Type B pancreatic cell (in vitro differentiated cells): ENCODE measurements around the gene ONECUT2. TPM values are rescaled to one million over a fixed set of nuclear protein-coding genes. Genes with fewer than 3 reads are reported as not detected.
A peak's percentile ranks its signal among the peaks of the same experiment; 100 is the strongest.

Source experiments
- DNase-seq: peaks from one replicate; pipeline ENCODE4 v3.0.0; 2021; ENCODE audit warnings: mixed read lengths; ENCODE audit not compliant: unreplicated experiment; ENCODE audit errors: extremely low spot score
- H3K27ac Mint-ChIP-seq: 2 replicates; pipeline ENCODE4 v1.8.0; 2021; ENCODE audit warnings: mild to moderate bottlenecking, mixed read lengths
- H3K27me3 Mint-ChIP-seq: 2 replicates; pipeline ENCODE4 v1.8.0; 2021; ENCODE audit warnings: mixed read lengths
- H3K36me3 Mint-ChIP-seq: 2 replicates; pipeline ENCODE4 v1.8.0; 2021; ENCODE audit warnings: mixed read lengths
- H3K4me1 Mint-ChIP-seq: one replicate; pipeline ENCODE4 v1.8.0; 2021; ENCODE audit warnings: mixed read lengths; ENCODE audit not compliant: unreplicated experiment
- H3K4me3 Mint-ChIP-seq: 2 replicates; pipeline ENCODE4 v1.8.0; 2021; ENCODE audit warnings: mild to moderate bottlenecking, mixed read lengths
- H3K9me3 Mint-ChIP-seq: 2 replicates; pipeline ENCODE4 v1.8.0; 2021; ENCODE audit warnings: mixed read lengths
- total RNA-seq: library from RNA; stranded (reverse); gene quantifications from 2 replicates; pipeline ENCODE4 v1.2.1, GENCODE V29; 2021; ENCODE audit warnings: low replicate concordance
- TF ChIP-seq, protein P1 (sequence below): fragments of 200-600 bp; sonication (generic); conservative IDR thresholded peaks from 2 replicates; pipeline ENCODE4 v1.5.0; 2021; ENCODE audit warnings: antibody characterized with exemption, mild to moderate bottlenecking

The ONECUT2 gene
- total RNA-seq, 1 donor from 2014 or later: 6.8 TPM

DNA sequence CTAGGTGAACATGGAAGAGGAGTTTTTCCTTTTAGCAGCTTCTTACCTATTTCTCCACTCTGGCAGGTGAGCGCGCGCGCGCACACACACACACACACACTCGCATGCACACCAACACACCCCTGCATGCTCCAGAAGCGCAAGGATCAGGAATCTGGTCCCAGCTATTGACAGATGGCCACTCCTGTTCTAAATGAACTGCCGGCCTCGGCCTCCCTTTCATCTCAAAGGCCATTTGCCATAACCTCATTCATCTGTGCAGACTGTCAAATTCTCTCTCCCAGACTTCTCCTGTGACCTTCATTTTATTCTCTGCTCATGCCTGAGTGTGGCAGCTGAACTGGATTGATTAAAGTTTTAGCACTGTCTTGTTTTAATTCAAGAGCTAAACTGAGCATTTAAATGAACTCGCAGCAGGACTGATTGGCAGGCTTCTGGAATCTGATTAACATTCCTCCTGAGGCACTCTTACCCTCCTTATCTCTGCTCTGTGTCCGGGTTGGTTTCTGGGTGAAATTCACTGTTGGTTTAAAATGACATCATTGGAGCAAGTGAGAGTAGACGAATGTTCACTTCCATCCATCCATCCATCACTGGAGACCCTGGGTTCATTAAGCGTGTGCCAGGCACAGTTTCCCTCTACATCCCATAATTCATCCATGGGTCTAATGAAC is 92.5 kb downstream of the ONECUT2 start:
- no peak overlapping the region for H3K4me3 Mint-ChIP-seq
- DNase-seq: no peak
- peak overlapping the region; percentile 20 for H3K27ac Mint-ChIP-seq
- peaks cover 7% of the 10 kb centered on the region for H3K9me3 Mint-ChIP-seq
- peaks cover 5% of the 10 kb centered on the region for H3K27me3 Mint-ChIP-seq
- peaks cover 10% of the 10 kb centered on the region for H3K4me1 Mint-ChIP-seq
- TF ChIP-seq, protein P1, sequence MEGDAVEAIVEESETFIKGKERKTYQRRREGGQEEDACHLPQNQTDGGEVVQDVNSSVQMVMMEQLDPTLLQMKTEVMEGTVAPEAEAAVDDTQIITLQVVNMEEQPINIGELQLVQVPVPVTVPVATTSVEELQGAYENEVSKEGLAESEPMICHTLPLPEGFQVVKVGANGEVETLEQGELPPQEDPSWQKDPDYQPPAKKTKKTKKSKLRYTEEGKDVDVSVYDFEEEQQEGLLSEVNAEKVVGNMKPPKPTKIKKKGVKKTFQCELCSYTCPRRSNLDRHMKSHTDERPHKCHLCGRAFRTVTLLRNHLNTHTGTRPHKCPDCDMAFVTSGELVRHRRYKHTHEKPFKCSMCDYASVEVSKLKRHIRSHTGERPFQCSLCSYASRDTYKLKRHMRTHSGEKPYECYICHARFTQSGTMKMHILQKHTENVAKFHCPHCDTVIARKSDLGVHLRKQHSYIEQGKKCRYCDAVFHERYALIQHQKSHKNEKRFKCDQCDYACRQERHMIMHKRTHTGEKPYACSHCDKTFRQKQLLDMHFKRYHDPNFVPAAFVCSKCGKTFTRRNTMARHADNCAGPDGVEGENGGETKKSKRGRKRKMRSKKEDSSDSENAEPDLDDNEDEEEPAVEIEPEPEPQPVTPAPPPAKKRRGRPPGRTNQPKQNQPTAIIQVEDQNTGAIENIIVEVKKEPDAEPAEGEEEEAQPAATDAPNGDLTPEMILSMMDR: no peak
- no peaks in the 10 kb centered on the region for H3K36me3 Mint-ChIP-seq

DNA sequence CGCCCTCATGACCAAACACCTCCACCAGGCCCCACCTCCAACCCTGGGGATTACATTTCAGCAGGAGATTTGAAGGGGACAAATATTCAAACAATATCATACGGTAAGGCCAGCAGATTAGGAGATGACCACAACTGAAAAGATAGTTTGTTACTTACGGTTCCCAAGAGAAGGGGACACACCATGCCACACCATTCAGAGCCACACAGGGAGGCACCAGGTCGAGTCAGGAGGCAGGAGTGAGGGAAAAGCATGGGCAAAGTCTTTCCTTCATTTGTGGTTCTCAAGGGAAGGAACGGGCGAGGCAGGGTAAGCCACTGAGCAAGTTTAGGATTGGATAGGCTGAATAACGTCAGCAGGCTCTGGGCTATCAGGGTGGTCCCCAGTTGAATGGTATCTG is 94.0 kb downstream of the ONECUT2 start:
- Mint-ChIP-seq H3K4me3 (no peak overlapping the region), H3K4me1 (peaks cover 25% of the 10 kb centered on the region), H3K27me3 (peaks cover 7% of the 10 kb centered on the region), H3K27ac (no peak overlapping the region), H3K36me3 (no peaks in the 10 kb centered on the region), H3K9me3 (peaks cover 5% of the 10 kb centered on the region)
- TF ChIP-seq, protein P1: no peak
- DNase-seq: no peak

DNA sequence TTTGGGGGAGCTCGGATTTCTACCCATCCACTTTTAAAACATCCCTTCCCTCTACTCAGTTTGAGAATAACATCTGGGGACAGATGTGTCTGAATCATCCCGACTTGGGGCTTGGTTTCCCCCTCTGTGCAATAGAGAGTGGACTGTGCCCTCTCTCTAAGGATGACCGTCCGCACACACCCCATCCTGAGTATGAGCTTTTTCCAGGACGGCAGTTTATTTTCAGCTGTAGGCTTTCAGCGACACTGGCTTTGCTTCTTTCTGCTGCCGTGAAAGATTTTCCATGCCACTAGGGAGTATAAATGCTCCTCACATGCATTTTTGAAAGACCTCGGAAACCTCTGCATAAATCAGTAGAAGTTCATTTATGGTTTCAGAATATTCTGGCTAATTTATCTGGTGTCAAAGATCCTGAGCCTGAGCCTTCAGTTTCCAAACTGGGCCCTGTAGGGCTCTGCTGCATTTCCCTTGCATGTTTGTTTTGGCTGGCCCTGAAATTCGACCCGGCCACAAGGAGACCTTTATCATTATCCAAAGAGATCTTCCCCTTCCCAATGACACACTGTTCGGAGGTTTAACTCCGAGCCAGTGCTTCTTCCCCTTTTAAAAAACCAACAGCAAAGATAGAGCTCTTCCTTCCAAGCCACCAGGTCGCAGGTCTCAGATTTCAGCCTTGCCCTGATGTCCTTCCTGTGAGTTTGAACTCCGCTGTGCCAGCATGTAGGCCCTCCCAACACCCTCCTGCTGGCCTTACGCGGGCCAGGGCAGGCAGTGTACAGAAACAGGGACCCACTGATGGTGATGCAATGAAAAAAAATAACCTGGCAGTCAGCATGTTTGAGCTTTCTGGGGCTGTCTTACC is 98.1 kb downstream of the ONECUT2 start:
- Mint-ChIP-seq H3K27me3 (peaks cover 4% of the 10 kb centered on the region), H3K4me1 (peaks cover 29% of the 10 kb centered on the region), H3K27ac (peak overlapping the region; percentile 62), H3K36me3 (no peaks in the 10 kb centered on the region), H3K9me3 (no peaks in the 10 kb centered on the region), H3K4me3 (peak overlapping the region; percentile 38)
- TF ChIP-seq, protein P1: no peak
- DNase-seq: no peak

DNA sequence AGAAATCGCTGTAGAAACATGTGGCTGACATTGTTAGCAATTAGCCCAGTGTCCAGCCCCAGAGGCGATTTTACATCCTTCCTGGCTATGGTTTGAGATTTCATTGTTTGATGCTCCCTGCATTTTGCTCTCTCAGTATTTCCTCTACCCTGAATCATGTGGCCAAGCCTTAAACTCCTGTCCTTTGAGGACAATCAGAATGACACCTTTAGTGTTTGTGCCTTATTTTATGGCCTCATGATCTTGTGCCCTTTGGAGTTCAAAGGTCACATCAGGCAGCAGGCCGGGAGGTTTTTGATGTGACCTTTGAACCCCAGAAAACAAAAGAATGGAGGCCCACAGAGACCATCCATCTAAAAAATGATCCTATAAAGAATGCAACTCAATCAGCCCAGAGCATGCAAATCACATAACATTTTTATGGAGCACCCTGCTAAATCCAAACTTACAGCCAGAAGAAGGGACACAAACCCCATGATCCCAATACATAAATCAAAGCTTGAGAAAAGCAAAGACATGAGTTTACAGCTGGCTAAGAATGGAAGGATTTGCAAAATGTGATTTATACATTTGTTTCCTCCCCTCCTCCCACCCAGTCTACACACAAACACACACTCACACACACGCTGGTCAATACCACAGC is 98.8 kb downstream of the ONECUT2 start:
- H3K9me3 Mint-ChIP-seq: no peaks in the 10 kb centered on the region
- no peaks in the 10 kb centered on the region for H3K36me3 Mint-ChIP-seq

DNA sequence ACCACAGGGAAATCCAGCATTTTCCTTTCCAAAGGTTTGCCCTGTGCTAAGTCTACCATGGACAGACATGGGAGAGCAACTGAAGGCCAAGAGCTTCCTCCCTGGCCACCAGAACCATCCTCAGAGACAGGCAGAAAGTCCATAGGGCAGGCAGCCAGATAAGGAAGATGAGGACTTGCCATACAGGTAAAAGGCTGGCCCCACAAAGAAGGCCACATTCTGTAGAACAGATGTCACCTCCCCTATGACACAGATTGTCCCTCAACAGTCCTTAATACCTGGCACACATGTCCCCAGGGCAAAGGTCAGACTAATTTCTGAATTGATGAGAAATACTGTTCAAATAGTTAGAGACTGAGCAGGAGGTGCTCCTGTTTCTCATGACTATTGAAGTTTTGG is 99.3 kb downstream of the ONECUT2 start:
- DNase-seq: no peak

More for the DNA sequence above, 98.8 kb downstream of the ONECUT2 start:
- no peak for DNase-seq
- Mint-ChIP-seq H3K4me3 (no peak overlapping the region), H3K27me3 (peaks cover 4% of the 10 kb centered on the region), H3K4me1 (peaks cover 29% of the 10 kb centered on the region), H3K27ac (peak overlapping the region; percentile 12)
- TF ChIP-seq, protein P1: no peak

More for the DNA sequence above, 99.3 kb downstream of the ONECUT2 start:
- H3K4me1 Mint-ChIP-seq: peaks cover 29% of the 10 kb centered on the region
- H3K36me3 Mint-ChIP-seq: no peaks in the 10 kb centered on the region
- TF ChIP-seq, protein P1: no peak
- H3K27ac Mint-ChIP-seq: peak overlapping the region; percentile 12
- no peaks in the 10 kb centered on the region for H3K9me3 Mint-ChIP-seq
- H3K27me3 Mint-ChIP-seq: peaks cover 4% of the 10 kb centered on the region
- no peak overlapping the region for H3K4me3 Mint-ChIP-seq
